Measurements from ENCODE around the gene UBTD1. TPM values are rescaled to one million over a fixed set of nuclear protein-coding genes. Genes with fewer than 3 reads are reported as not detected.
"Not testable (repeated sequence)": the region's sequence is repeated elsewhere in the genome, so short reads cannot be mapped to it uniquely, and the experiment has no call there.

Gene UBTD1
- total RNA-seq, 4 donors from 2014 or later, result 0.29 to 25.9 (median 6.7) TPM

- Histone ChIP-seq H3K4me3 (no peak overlapping the region), H3K27ac (peak overlapping the region; percentile 70 to 75), H3K27me3 (no peaks in the 10 kb centered on the region), H3K36me3 (no peaks in the 10 kb centered on the region), H3K9me3 (no peaks in the 10 kb centered on the region), H3K4me1 (peaks cover 5 to 21% of the 10 kb centered on the region in 2 donors)
- intact Hi-C loops (cut with DNase I; ENCODE audit: low total_unique reads), result no loop called here
- no peak for DNase-seq
- TF ChIP-seq POLR2A (IDR thresholded peaks at IDR 0.05), result no peak
- TF ChIP-seq CTCF (IDR thresholded peaks at IDR 0.05), result no peak
These were observed 51.8 kb downstream of the UBTD1 start for GRCh38 chr10:97550336-97551149.

GRCh38 chr10:97551271-97551670 is 52.5 kb downstream of the UBTD1 start:
- H3K27ac ChIP-seq, result peak overlapping the region in 1 of 2 donors; percentile 75
- TF ChIP-seq POLR2A (IDR thresholded peaks at IDR 0.05), result no peak
- no peak for TF ChIP-seq CTCF (IDR thresholded peaks at IDR 0.05)
- H3K4me1 ChIP-seq, result peaks cover 5 to 21% of the 10 kb centered on the region in 2 donors
- H3K36me3 ChIP-seq, result no peaks in the 10 kb centered on the region
- DNase-seq, result no peak
- no peak overlapping the region for H3K4me3 ChIP-seq
- intact Hi-C loops (cut with DNase I; ENCODE audit: low total_unique reads), result no loop called here
- H3K27me3 ChIP-seq, result no peaks in the 10 kb centered on the region
- no peaks in the 10 kb centered on the region for H3K9me3 ChIP-seq

DNA sequence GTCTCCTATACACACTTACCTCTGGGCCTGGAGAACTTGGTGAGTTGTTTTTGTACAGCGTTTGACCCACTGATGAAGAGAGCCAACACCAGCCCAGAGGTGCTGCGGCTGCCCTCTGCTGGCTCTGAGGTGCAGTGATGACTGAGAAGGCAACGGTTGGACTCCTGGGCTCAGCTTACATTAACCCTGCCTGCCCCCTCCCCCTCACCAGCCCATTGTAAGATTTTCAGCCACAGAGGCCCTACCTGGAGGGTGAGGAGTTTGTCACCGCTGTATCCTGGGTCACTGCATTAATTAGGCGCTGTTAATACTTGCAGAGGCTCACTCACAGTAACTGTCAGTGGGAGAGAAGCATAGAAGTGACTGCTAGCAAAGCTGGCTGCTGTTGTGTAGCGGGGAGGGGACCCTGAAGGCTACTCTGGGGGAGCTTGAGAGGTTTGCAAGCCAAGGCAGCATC is 54.9 kb downstream of the UBTD1 start:
- no peak for TF ChIP-seq POLR2A (IDR thresholded peaks at IDR 0.05)
- TF ChIP-seq CTCF (IDR thresholded peaks at IDR 0.05), result peak; percentile 82 to 90 (median 84)
- Histone ChIP-seq H3K27ac (peak overlapping the region in 1 of 2 donors; percentile 29), H3K4me3 (no peak overlapping the region), H3K36me3 (no peaks in the 10 kb centered on the region), H3K9me3 (no peaks in the 10 kb centered on the region), H3K4me1 (peaks cover 5 to 10% of the 10 kb centered on the region in 2 donors), H3K27me3 (no peaks in the 10 kb centered on the region)
- intact Hi-C loops (cut with DNase I; ENCODE audit: low total_unique reads), result no loop called here
- peak; percentile 71 to 75 for DNase-seq

GRCh38 chr10:97554336-97554735 is 55.6 kb downstream of the UBTD1 start:
- intact Hi-C loops (cut with DNase I; ENCODE audit: low total_unique reads); DNase-seq; H3K27me3 ChIP-seq: not testable (repeated sequence)

GRCh38 chr10:97555541-97555940 is 56.8 kb downstream of the UBTD1 start:
- H3K27ac ChIP-seq; H3K36me3 ChIP-seq; H3K9me3 ChIP-seq; H3K4me3 ChIP-seq; intact Hi-C loops (cut with DNase I; ENCODE audit: low total_unique reads); H3K27me3 ChIP-seq; DNase-seq; H3K4me1 ChIP-seq: not testable (repeated sequence)

More at GRCh38 chr10:97554336-97554735, 55.6 kb downstream of the UBTD1 start:
- not testable (repeated sequence) for H3K4me3 ChIP-seq, H3K36me3 ChIP-seq, H3K27ac ChIP-seq, H3K9me3 ChIP-seq, H3K4me1 ChIP-seq

DNA sequence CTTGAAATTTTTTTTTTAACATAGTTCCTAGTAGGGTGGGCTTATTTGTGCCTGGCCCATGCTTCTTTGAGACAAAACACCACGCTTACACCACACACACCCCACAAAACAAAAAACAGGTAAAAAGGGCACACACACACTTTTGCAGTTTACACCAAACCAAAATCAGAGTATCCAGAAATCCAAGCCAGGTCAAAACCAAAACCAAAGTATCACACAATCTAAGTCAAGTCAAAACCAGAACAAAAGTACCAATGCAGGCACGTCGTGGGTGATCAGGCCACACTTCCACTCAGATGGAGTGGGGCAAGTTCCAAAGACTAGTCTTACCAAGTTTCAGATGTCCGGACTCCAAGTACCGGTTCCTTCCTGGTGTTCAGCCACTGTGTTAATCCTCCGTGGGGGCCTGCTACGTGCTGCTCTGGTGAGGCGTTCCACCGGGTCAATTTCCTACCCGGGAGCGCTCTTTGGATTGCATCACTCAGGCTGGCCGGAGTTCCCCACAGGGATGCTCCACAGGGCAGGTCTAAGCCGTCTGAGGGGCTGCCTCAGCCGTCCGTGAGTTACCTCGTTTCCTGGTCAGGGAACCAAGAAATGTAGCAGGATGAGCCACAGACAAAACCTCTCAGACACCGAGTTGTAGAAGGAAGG is 62.1 kb downstream of the UBTD1 start:
- H3K27me3 ChIP-seq; intact Hi-C loops (cut with DNase I; ENCODE audit: low total_unique reads); H3K27ac ChIP-seq; DNase-seq; H3K9me3 ChIP-seq; H3K36me3 ChIP-seq; H3K4me3 ChIP-seq; H3K4me1 ChIP-seq: not testable (repeated sequence)

- H3K36me3 ChIP-seq; intact Hi-C loops (cut with DNase I; ENCODE audit: low total_unique reads); H3K27me3 ChIP-seq; H3K9me3 ChIP-seq; H3K4me1 ChIP-seq; H3K4me3 ChIP-seq; DNase-seq; H3K27ac ChIP-seq: not testable (repeated sequence)
These were observed 62.8 kb downstream of the UBTD1 start for GRCh38 chr10:97561386-97562077.

DNA sequence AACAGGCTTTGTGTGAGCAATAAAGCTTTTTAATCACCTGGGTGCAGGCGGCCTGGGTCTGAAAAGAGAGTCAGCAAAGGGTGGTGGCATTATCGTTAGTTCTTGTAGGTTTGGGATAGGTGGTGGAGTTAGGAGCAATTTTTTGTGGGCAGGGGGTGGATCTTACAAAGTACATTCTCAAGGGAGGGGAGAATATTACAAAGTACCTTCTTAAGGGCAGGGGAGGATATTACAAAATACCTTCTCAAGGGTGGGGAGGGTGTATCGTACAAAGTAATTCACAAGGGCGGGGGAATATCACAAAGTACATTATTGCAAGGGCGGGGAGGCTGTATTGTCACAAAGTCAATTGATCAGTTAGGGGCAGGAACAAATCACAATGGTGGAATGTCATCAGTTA is 63.6 kb downstream of the UBTD1 start:
- H3K9me3 ChIP-seq; H3K36me3 ChIP-seq; H3K27me3 ChIP-seq; DNase-seq; H3K4me1 ChIP-seq; intact Hi-C loops (cut with DNase I; ENCODE audit: low total_unique reads); H3K4me3 ChIP-seq; H3K27ac ChIP-seq: not testable (repeated sequence)
